Neural crest cell (in vitro differentiated cells): ENCODE data around the gene RAB6A. TPM values are rescaled to one million over a fixed set of nuclear protein-coding genes. Genes with fewer than 3 reads are reported as not detected.
"Not testable (repeated sequence)": the region's sequence is repeated elsewhere in the genome, so short reads cannot be mapped to it uniquely, and the experiment has no call there.

Experiments used
- DNase-seq: peaks from one replicate; pipeline ENCODE4 v3.0.0; 2021; ENCODE audit warnings: low read depth, mixed read lengths, low spot score
- H3K27ac Mint-ChIP-seq: one replicate; pipeline ENCODE4 v1.8.0; 2021; ENCODE audit warnings: mild to moderate bottlenecking, mixed read lengths; ENCODE audit not compliant: unreplicated experiment
- H3K27me3 Mint-ChIP-seq: 2 replicates; pipeline ENCODE4 v1.8.0; 2021; ENCODE audit warnings: low read depth, mild to moderate bottlenecking, mixed read lengths
- H3K36me3 Mint-ChIP-seq: 2 replicates; pipeline ENCODE4 v1.8.0; 2021; ENCODE audit warnings: low read depth, mild to moderate bottlenecking, mixed read lengths
- H3K4me1 Mint-ChIP-seq: 2 replicates; pipeline ENCODE4 v1.8.0; 2021; ENCODE audit warnings: mixed read lengths
- H3K4me3 Mint-ChIP-seq: one replicate; pipeline ENCODE4 v1.8.0; 2021; ENCODE audit warnings: mild to moderate bottlenecking, mixed read lengths
- H3K9me3 Mint-ChIP-seq: 2 replicates; pipeline ENCODE4 v1.8.0; 2021; ENCODE audit warnings: mixed read lengths
- CTCF ChIP-seq: fragments of 200-600 bp; sonication (generic); conservative IDR thresholded peaks from 2 replicates; pipeline ENCODE4 v1.5.0; 2021; ENCODE audit warnings: antibody characterized with exemption, mild to moderate bottlenecking
- total RNA-seq: library from RNA; stranded (reverse); gene quantifications from 2 replicates; pipeline ENCODE4 v1.2.1, GENCODE V29; 2021

The RAB6A gene
- total RNA-seq, 1 donor from 2014 or later: 85.9 TPM

DNA sequence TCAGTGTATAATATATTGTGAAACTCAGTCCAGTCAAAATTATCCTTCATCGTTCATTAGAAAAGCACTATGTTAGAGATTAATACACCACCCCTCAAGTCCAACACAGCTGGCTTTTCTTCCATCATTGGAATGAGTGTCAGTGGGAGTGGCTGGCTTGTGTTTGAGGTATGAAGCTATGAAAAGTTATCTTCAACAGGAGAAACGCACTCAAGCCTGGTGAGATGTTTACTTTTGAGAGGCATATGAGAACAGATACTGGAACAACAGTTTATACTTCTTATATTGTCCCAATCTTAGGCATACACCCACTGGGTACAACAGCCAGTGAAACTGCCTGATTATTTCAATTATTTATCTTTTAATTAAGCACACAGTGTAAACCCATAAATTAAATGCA is 80.2 kb downstream of the RAB6A start:
- H3K4me3 Mint-ChIP-seq: no peak overlapping the region
- peaks cover 11% of the 10 kb centered on the region for H3K36me3 Mint-ChIP-seq
- TF ChIP-seq CTCF: no peak
- H3K9me3 Mint-ChIP-seq: no peaks in the 10 kb centered on the region
- DNase-seq: no peak
- H3K4me1 Mint-ChIP-seq: peaks cover 8% of the 10 kb centered on the region
- H3K27me3 Mint-ChIP-seq: no peaks in the 10 kb centered on the region
- no peak overlapping the region for H3K27ac Mint-ChIP-seq

DNA sequence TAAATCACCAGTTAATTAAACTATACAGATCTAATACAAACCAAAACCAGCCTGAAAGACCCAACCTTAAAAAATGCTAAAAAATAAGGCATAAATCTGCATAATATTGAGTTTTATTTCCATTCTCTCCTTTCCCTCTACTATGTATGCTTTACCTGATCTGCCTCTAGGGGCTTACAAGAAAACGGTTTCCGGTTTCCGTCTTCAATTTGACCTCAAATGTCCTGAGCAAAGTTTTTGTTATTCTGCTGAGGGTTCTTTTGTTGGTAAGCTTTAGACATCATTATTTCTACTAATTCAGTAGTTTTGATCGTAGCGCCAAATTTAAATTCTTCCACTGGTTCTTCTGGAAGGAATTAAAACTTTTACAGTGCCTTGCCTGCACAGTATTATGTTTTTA is 84.3 kb downstream of the RAB6A start:
- DNase-seq, H3K9me3 Mint-ChIP-seq, H3K27ac Mint-ChIP-seq, H3K4me3 Mint-ChIP-seq, H3K27me3 Mint-ChIP-seq, H3K4me1 Mint-ChIP-seq: not testable (repeated sequence)
- H3K36me3 Mint-ChIP-seq: peaks cover 17% of the 10 kb centered on the region
- TF ChIP-seq CTCF: peak; percentile 28

GRCh38 chr11:73671701-73672100 is 89.2 kb downstream of the RAB6A start:
- no peak overlapping the region for H3K4me3 Mint-ChIP-seq
- H3K27ac Mint-ChIP-seq: peak overlapping the region; percentile 67

DNA sequence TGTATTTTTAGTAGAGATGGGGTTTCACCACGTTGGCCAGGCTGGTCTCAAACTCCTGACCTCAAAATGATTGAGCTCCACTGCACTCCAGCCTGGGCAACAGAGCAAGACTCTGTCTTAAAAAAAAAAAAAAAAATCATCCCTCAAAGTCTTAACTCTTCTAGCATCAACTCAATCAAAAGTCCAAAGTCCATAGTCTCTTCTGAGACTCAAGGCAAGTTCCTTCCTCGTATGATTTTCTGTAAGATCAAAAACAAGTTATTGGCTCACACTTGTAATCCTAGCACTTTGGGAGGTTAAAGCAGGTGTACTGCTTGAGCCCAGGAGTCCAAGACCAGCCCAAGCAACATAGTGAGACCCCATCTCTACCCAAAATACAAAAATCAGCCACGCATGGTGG is 90.1 kb downstream of the RAB6A start:
- DNase-seq: no peak
- TF ChIP-seq CTCF: no peak
- peaks cover 5% of the 10 kb centered on the region for H3K36me3 Mint-ChIP-seq
- H3K27ac Mint-ChIP-seq: no peak overlapping the region
- H3K9me3 Mint-ChIP-seq: no peaks in the 10 kb centered on the region
- H3K27me3 Mint-ChIP-seq: no peaks in the 10 kb centered on the region
- no peaks in the 10 kb centered on the region for H3K4me1 Mint-ChIP-seq
- H3K4me3 Mint-ChIP-seq: no peak overlapping the region

More at GRCh38 chr11:73671701-73672100, 89.2 kb downstream of the RAB6A start:
- no peak for TF ChIP-seq CTCF
- Mint-ChIP-seq H3K9me3 (no peaks in the 10 kb centered on the region), H3K27me3 (no peaks in the 10 kb centered on the region), H3K4me1 (no peaks in the 10 kb centered on the region), H3K36me3 (peaks cover 5% of the 10 kb centered on the region)
- no peak for DNase-seq

DNA sequence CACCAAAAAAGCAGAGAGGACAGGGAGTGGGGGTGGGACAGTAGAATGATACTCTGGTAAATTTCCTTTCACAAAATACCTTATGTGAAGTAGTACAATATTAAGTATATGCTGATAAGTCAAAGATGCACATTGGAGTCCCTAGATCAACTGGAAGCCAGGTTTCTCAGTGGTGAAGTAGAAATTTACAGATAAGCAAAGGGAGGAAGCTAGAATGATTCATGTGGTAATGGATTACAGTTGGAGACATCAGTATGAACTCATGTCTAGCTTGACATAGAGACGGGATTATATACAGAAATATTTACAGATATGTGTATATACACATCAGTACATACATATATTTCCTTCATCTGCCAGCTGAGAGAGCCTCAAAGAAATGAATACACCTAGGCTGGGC is 93.0 kb downstream of the RAB6A start:
- Mint-ChIP-seq H3K27ac (no peak overlapping the region), H3K4me1 (peaks cover 20% of the 10 kb centered on the region), H3K27me3 (no peaks in the 10 kb centered on the region), H3K36me3 (peaks cover 3% of the 10 kb centered on the region), H3K9me3 (no peaks in the 10 kb centered on the region), H3K4me3 (no peak overlapping the region)
- DNase-seq: no peak
- TF ChIP-seq CTCF: no peak

- peaks cover 3% of the 10 kb centered on the region for H3K36me3 Mint-ChIP-seq
Observed at GRCh38 chr11:73664877-73665276, 96.0 kb downstream of the RAB6A start.

More at GRCh38 chr11:73664877-73665276, 96.0 kb downstream of the RAB6A start:
- Mint-ChIP-seq H3K27me3 (peaks cover 6% of the 10 kb centered on the region), H3K27ac (peak overlapping the region; percentile 15), H3K4me1 (peaks cover 26% of the 10 kb centered on the region), H3K9me3 (no peaks in the 10 kb centered on the region), H3K4me3 (peak overlapping the region; percentile 64)
- TF ChIP-seq CTCF: no peak
- DNase-seq: no peak
